Kidney epithelial cell (primary cell): ENCODE results near the gene SLC32A1. TPM values are rescaled to one million over a fixed set of nuclear protein-coding genes. Genes with fewer than 3 reads are reported as not detected.

Experiments
- DNase-seq: peaks from one replicate; pipeline ENCODE4 v3.0.0-alpha.2; 2010; ENCODE audit warnings: low read depth
- H3K27me3 ChIP-seq: 2 replicates; pipeline ENCODE4 v1.6.0; 2011; ENCODE audit warnings: low read length; ENCODE audit not compliant: control insufficient read depth, insufficient read depth
- H3K36me3 ChIP-seq: 2 replicates; pipeline ENCODE4 v1.5.1; 2011; ENCODE audit warnings: low read length; ENCODE audit not compliant: control insufficient read depth, insufficient read depth
- H3K4me3 ChIP-seq: 2 replicates; pipeline ENCODE4 v1.5.1; 2011; ENCODE audit warnings: low read depth, mild to moderate bottlenecking, control low read depth, low read length
- total RNA-seq: library from RNA; depleted of rRNA; stranded (reverse); fragments of >200 nt; gene quantifications from 2 replicates; pipeline ENCODE4 v1.2.3, GENCODE V29; 2015
- TF ChIP-seq, protein P1 (sequence below): IDR thresholded peaks from 2 replicates; pipeline ENCODE4 v1.5.1; 2011; ENCODE audit warnings: mild to moderate bottlenecking, moderate library complexity, low read length, control low read depth, inconsistent platforms; ENCODE audit not compliant: insufficient read depth, poor library complexity, severe bottlenecking

Gene SLC32A1
- total RNA-seq, 1 donor from 2014 or later, result not detected

DNA sequence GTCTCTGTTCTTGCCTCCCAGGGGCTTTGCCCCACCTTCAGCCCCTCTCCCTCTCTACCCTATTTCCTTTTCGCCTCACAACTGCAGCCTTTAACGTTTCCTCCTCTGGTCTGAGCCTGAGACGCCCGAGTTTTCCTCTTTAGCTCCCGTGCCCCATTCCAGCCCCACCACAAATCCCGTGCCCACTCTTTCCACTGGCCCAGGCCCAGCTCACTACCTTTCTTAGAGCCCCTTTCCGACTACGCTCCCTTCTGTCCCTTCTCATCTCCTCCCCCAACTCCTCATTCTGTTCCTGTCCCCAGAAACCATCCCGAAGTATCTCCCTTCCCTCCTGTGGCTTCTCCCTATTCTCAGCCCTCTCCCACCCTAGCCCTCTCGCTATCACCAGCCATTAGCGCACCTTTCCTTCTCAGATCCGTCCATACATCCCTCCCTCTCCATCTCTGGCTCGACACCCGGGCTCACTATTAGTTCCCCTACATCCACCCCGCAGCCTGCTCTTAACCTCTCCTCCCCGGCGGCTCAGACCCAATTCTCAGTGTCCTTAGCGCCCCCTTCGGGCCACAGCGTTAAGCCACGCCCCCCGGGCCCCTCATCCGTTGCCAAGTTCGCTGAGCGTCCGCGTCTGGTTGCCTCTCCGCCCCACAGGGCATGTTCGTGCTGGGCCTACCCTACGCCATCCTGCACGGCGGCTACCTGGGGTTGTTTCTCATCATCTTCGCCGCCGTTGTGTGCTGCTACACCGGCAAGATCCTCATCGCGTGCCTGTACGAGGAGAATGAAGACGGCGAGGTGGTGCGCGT lies 2.7 kb downstream of the SLC32A1 start:
- TF ChIP-seq, protein P1, sequence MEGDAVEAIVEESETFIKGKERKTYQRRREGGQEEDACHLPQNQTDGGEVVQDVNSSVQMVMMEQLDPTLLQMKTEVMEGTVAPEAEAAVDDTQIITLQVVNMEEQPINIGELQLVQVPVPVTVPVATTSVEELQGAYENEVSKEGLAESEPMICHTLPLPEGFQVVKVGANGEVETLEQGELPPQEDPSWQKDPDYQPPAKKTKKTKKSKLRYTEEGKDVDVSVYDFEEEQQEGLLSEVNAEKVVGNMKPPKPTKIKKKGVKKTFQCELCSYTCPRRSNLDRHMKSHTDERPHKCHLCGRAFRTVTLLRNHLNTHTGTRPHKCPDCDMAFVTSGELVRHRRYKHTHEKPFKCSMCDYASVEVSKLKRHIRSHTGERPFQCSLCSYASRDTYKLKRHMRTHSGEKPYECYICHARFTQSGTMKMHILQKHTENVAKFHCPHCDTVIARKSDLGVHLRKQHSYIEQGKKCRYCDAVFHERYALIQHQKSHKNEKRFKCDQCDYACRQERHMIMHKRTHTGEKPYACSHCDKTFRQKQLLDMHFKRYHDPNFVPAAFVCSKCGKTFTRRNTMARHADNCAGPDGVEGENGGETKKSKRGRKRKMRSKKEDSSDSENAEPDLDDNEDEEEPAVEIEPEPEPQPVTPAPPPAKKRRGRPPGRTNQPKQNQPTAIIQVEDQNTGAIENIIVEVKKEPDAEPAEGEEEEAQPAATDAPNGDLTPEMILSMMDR, result peak; percentile 27
- Histone ChIP-seq H3K27me3 (peaks cover 98% of the 10 kb centered on the region), H3K36me3 (no peaks in the 10 kb centered on the region), H3K4me3 (no peak overlapping the region)
- DNase-seq, result no peak

DNA sequence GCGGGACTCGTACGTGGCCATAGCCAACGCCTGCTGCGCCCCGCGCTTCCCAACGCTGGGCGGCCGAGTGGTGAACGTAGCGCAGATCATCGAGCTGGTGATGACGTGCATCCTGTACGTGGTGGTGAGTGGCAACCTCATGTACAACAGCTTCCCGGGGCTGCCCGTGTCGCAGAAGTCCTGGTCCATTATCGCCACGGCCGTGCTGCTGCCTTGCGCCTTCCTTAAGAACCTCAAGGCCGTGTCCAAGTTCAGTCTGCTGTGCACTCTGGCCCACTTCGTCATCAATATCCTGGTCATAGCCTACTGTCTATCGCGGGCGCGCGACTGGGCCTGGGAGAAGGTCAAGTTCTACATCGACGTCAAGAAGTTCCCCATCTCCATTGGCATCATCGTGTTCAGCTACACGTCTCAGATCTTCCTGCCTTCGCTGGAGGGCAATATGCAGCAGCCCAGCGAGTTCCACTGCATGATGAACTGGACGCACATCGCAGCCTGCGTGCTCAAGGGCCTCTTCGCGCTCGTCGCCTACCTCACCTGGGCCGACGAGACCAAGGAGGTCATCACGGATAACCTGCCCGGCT lies 3.4 kb downstream of the SLC32A1 start:
- DNase-seq, result no peak
- Histone ChIP-seq H3K27me3 (peaks cover 93% of the 10 kb centered on the region), H3K4me3 (no peak overlapping the region), H3K36me3 (no peaks in the 10 kb centered on the region)
- TF ChIP-seq, protein P1, result no peak

DNA sequence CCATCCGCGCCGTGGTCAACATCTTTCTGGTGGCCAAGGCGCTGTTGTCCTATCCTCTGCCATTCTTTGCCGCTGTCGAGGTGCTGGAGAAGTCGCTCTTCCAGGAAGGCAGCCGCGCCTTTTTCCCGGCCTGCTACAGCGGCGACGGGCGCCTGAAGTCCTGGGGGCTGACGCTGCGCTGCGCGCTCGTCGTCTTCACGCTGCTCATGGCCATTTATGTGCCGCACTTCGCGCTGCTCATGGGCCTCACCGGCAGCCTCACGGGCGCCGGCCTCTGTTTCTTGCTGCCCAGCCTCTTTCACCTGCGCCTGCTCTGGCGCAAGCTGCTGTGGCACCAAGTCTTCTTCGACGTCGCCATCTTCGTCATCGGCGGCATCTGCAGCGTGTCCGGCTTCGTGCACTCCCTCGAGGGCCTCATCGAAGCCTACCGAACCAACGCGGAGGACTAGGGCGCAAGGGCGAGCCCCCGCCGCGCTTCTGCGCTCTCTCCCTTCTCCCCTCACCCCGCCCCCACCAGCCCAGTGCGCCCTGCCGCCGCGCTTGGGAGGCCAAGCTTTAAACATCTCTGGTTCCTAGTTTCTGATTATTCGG lies 4.0 kb downstream of the SLC32A1 start:
- no peak overlapping the region for H3K4me3 ChIP-seq
- TF ChIP-seq, protein P1, result no peak
- H3K27me3 ChIP-seq, result peaks cover 91% of the 10 kb centered on the region
- no peaks in the 10 kb centered on the region for H3K36me3 ChIP-seq
- no peak for DNase-seq

DNA sequence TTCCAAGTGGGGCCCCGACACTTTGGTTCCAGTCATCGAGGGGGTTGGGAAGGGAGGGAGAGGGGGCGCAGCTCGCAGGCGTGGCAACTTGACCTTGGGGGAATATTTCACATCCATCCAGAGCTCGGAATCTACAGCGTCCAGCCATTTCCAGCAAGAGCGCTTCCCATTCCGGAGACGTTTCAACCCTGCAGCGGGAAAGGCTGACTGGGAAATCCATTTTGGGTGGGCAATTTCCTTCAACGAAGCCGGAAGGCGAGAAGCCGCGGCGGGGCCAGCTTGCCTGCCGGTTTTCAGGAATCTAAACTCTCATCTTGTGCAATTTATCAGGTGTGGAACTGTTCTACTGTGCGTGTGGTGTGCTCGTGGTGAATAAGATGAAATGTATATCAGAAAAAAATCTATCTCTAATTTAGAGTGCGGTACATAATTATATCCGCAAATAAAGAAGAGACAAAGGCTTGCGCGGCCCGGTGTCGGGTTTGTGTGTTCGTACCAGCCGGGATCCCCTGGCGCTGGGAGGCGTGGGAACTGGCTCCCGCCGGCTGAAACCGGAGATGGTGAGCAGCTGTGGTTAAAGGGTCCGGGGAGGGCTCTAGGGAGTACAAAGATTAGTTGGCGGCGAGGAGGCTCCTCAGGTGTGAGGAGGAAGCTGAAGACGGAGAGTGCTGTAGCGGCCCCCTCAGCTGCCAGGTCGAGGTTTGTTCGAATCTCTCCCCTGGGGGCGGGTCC lies 4.8 kb downstream of the SLC32A1 start:
- no peak for DNase-seq
- TF ChIP-seq, protein P1, result no peak
- Histone ChIP-seq H3K36me3 (no peaks in the 10 kb centered on the region), H3K4me3 (no peak overlapping the region), H3K27me3 (peaks cover 88% of the 10 kb centered on the region)

DNA sequence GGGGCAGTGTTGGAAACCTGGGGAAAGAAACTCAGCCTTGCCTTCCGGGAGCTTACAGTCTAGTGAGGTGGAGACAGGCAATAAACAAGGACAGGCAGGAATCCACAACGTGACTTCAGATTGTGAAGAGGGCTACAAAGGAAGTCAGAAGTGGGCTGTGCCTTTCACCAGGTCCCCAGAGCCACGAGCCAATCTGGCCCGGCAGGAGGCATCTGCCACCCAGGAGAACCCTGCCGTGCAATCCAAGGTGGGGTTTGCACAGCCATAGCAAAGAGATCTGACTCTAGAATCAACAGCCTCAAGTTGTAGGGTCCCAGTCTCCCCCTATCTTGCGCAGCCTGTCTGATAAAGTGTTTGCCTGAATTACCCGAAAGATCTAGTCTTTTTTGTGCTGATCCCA lies 5.5 kb downstream of the SLC32A1 start:
- TF ChIP-seq, protein P1, result no peak
- H3K36me3 ChIP-seq, result no peaks in the 10 kb centered on the region
- H3K4me3 ChIP-seq, result no peak overlapping the region
- H3K27me3 ChIP-seq, result peaks cover 83% of the 10 kb centered on the region
- no peak for DNase-seq
